HepG2 (cell line): Measurements from ENCODE around the gene INHBE. TPM values are rescaled to one million over a fixed set of nuclear protein-coding genes. Genes with fewer than 3 reads are reported as not detected.
A peak's percentile ranks its signal among the peaks of the same experiment; 100 is the strongest.

Experiments
- ATF7-NPFF ChIP-seq: sonication (generic); formaldehyde crosslinking; IDR thresholded peaks from 2 replicates; pipeline ENCODE4 v1.8.1; 2023; ENCODE audit warnings: mild to moderate bottlenecking, low read depth, missing genetic modification reagents, moderate library complexity
- KAT8 ChIP-seq: IDR thresholded peaks from 2 replicates; pipeline ENCODE4 v1.6.1; 2016; ENCODE audit warnings: missing genetic modification reagents, missing compliant biosample characterization
- RNF2 ChIP-seq: fragments of 450-650 bp; conservative IDR thresholded peaks from 2 replicates; pipeline ENCODE4 v1.6.1; 2016; ENCODE audit warnings: low read depth
- SOX13 ChIP-seq, 3 experiments: fragments of 450-650 bp in 1 of 3; sonication (generic) in 1 of 3; formaldehyde crosslinking in 1 of 3; IDR thresholded peaks in 2 of 3; conservative IDR thresholded peaks in 1 of 3; 2 replicates each; pipeline versions ENCODE4 v1.5.0 to v1.6.1; 2016 to 2020; ENCODE audit warnings: antibody characterized with exemption in 1 of 3, mild to moderate bottlenecking in 1 of 3, missing compliant biosample characterization in 1 of 3, missing genetic modification reagents in 1 of 3, moderate library complexity in 1 of 3
- SSRP1 ChIP-seq: IDR thresholded peaks from 2 replicates; pipeline ENCODE4 v1.6.1; 2016; ENCODE audit warnings: control low read depth
- TAF15 ChIP-seq: fragments of 200-400 bp; formaldehyde crosslinking; IDR thresholded peaks from one replicate; pipeline ENCODE4 v1.6.1; 2018; ENCODE audit warnings: mild to moderate bottlenecking, low read depth, low read length; ENCODE audit not compliant: poor library complexity, severe bottlenecking
- ZBTB1 ChIP-seq: sonication (generic); formaldehyde crosslinking; IDR thresholded peaks from 2 replicates; pipeline ENCODE4 v1.4.0; 2020; ENCODE audit warnings: missing genetic modification reagents, borderline replicate concordance
- ZBTB40 ChIP-seq, 2 experiments: fragments of 450-650 bp in 1 of 2; sonication (generic) in 1 of 2; formaldehyde crosslinking in 1 of 2; IDR thresholded peaks; 2 replicates each; pipeline versions ENCODE4 v1.6.1 to v1.8.0; 2016 to 2022; ENCODE audit warnings: antibody characterized with exemption in 1 of 2, mild to moderate bottlenecking in 1 of 2, missing genetic modification reagents in 1 of 2
- ZNF547 ChIP-seq: sonication (generic); formaldehyde crosslinking; IDR thresholded peaks from 2 replicates; pipeline ENCODE4 v1.5.1; 2020; ENCODE audit warnings: mild to moderate bottlenecking, missing genetic modification reagents
- ZNF567 ChIP-seq: sonication (generic); formaldehyde crosslinking; IDR thresholded peaks from 2 replicates; pipeline ENCODE4 v1.8.1; 2023; ENCODE audit warnings: mild to moderate bottlenecking, missing genetic modification reagents, borderline replicate concordance
- ZNF772 ChIP-seq: sonication (generic); formaldehyde crosslinking; IDR thresholded peaks from 2 replicates; pipeline ENCODE4 v1.5.0; 2020; ENCODE audit warnings: mild to moderate bottlenecking, missing genetic modification reagents
- ZNF784 ChIP-seq: sonication (generic); formaldehyde crosslinking; IDR thresholded peaks from 2 replicates; pipeline ENCODE4 v1.5.1; 2020; ENCODE audit warnings: missing genetic modification reagents, mild to moderate bottlenecking, borderline replicate concordance
- polyA plus RNA-seq, 8 experiments: library from polyadenylated mRNA; depleted of rRNA in 3 of 8; stranded (reverse) in 7 of 8; unstranded in 1 of 8; fragments of >200 nt; fragmentation: Illumina TruSeq in 4 of 8; extraction: Trizol in 4 of 8; gene quantifications; 2 replicates each; pipeline versions ENCODE4 v1.2.1 to v1.2.3, GENCODE V29; 2011 to 2016; ENCODE audit warnings: low read depth in 4 of 8, missing spikeins in 1 of 8, mixed read lengths in 1 of 8; ENCODE audit not compliant: insufficient read depth in 1 of 8
- total RNA-seq, 5 experiments: library from RNA; depleted of rRNA; stranded (reverse); fragments of >200 nt; fragmentation: Illumina TruSeq; extraction: Trizol; gene quantifications; 2 replicates each; pipeline ENCODE4 v1.2.3, GENCODE V29; 2016; ENCODE audit warnings: low read depth in 1 of 5
- TF ChIP-seq, protein P1 (sequence below): sonication (generic); formaldehyde crosslinking; IDR thresholded peaks from 2 replicates; pipeline ENCODE4 v1.4.0; 2020; ENCODE audit warnings: missing genetic modification reagents, borderline replicate concordance

INHBE gene
- total and polyA plus RNA-seq, 2 of the 13 experiments (the other 11 are each of a cell fraction or from before 2014, with no cell fraction given) = 17.0 to 32.0 TPM

GRCh38 chr12:57430931-57431566, 24.1 kb upstream of the INHBE start, which contains the start of gene R3HDM2 (continued):
- TF ChIP-seq ZNF547 (CRISPR knock-in tag) (0 out of 2 replicates have a peak, but pooled peaks have one; percentile 61), TAF15 (no peak), ZNF567 (peak; percentile 63; the same call in 1 of the 2 replicates), KAT8 (CRISPR knock-in tag) (peak; percentile 89), ZBTB1 (peak; percentile 65; the same call in 1 of the 2 replicates), ZNF784 (0 out of 2 replicates have a peak, but pooled peaks have one; percentile 10), RNF2 (peak; percentile 93), SOX13 (IDR thresholded peaks at IDR 0.05) (no peak), SOX13 (CRISPR knock-in tag; conservative IDR thresholded peaks at IDR 0.05 in 1 of 2, IDR thresholded peaks at IDR 0.05 in 1 of 2) (peak in 1 of 2 experiments; percentile 53; a peak in 2 of 4 replicates), ZNF772 (CRISPR knock-in tag) (peak; percentile 84), SSRP1 (peak; percentile 38; the same call in 1 of the 2 replicates), ATF7-NPFF (CRISPR knock-in tag) (peak; percentile 90), ZBTB40 (IDR thresholded peaks at IDR 0.05) (no peak), ZBTB40 (CRISPR knock-in tag; IDR thresholded peaks at IDR 0.05) (peak; percentile 74; the same call in 1 of the 2 replicates)
- TF ChIP-seq, protein P1, sequence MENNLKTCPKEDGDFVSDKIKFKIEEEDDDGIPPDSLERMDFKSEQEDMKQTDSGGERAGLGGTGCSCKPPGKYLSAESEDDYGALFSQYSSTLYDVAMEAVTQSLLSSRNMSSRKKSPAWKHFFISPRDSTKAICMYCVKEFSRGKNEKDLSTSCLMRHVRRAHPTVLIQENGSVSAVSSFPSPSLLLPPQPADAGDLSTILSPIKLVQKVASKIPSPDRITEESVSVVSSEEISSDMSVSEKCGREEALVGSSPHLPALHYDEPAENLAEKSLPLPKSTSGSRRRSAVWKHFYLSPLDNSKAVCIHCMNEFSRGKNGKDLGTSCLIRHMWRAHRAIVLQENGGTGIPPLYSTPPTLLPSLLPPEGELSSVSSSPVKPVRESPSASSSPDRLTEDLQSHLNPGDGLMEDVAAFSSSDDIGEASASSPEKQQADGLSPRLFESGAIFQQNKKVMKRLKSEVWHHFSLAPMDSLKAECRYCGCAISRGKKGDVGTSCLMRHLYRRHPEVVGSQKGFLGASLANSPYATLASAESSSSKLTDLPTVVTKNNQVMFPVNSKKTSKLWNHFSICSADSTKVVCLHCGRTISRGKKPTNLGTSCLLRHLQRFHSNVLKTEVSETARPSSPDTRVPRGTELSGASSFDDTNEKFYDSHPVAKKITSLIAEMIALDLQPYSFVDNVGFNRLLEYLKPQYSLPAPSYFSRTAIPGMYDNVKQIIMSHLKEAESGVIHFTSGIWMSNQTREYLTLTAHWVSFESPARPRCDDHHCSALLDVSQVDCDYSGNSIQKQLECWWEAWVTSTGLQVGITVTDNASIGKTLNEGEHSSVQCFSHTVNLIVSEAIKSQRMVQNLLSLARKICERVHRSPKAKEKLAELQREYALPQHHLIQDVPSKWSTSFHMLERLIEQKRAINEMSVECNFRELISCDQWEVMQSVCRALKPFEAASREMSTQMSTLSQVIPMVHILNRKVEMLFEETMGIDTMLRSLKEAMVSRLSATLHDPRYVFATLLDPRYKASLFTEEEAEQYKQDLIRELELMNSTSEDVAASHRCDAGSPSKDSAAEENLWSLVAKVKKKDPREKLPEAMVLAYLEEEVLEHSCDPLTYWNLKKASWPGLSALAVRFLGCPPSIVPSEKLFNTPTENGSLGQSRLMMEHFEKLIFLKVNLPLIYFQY (CRISPR knock-in tag) = 0 out of 2 replicates have a peak, but pooled peaks have one; percentile 36
